COLO668 (cell line): ENCODE data around the gene FBN1.

ENCODE experiments used
- DNase-seq: peaks from one replicate; lab custom pipeline; 2025; ENCODE audit not compliant: unreplicated experiment; lab: John Stamatoyannopoulos, UW

Gene FBN1

GRCh38 chr15:48475600-48476395 lies 169.7 kb downstream of the FBN1 start:
- DNase-seq, result no peak

GRCh38 chr15:48473667-48474066 lies 171.8 kb downstream of the FBN1 start:
- DNase-seq, result no peak

GRCh38 chr15:48472756-48473155 lies 172.8 kb downstream of the FBN1 start:
- DNase-seq, result no peak

- DNase-seq, result no peak
Observed at GRCh38 chr15:48471073-48471472, 174.4 kb downstream of the FBN1 start.

GRCh38 chr15:48470096-48470495 lies 175.4 kb downstream of the FBN1 start:
- no peak for DNase-seq

- DNase-seq, result no peak
Observed at GRCh38 chr15:48469681-48470080, 175.8 kb downstream of the FBN1 start.

GRCh38 chr15:48469271-48469670 lies 176.2 kb downstream of the FBN1 start:
- DNase-seq, result no peak

GRCh38 chr15:48467801-48468200 lies 177.7 kb downstream of the FBN1 start:
- no peak for DNase-seq

- no peak for DNase-seq
Observed at GRCh38 chr15:48466820-48467219, 178.7 kb downstream of the FBN1 start.

GRCh38 chr15:48466079-48466478 lies 179.4 kb downstream of the FBN1 start:
- DNase-seq, result no peak

- DNase-seq, result no peak
Observed at GRCh38 chr15:48465410-48465809, 180.1 kb downstream of the FBN1 start.

GRCh38 chr15:48463366-48463880 lies 182.1 kb downstream of the FBN1 start:
- DNase-seq, result no peak

GRCh38 chr15:48462688-48463087 lies 182.8 kb downstream of the FBN1 start:
- DNase-seq, result no peak

GRCh38 chr15:48459571-48460442 lies 185.7 kb downstream of the FBN1 start:
- no peak for DNase-seq

- DNase-seq, result no peak
Observed at GRCh38 chr15:48458876-48459275, 186.6 kb downstream of the FBN1 start.

GRCh38 chr15:48456134-48456533 lies 189.4 kb downstream of the FBN1 start:
- no peak for DNase-seq

GRCh38 chr15:48451736-48452135 lies 193.8 kb downstream of the FBN1 start:
- DNase-seq, result no peak

GRCh38 chr15:48451241-48451640 lies 194.3 kb downstream of the FBN1 start:
- DNase-seq, result no peak

GRCh38 chr15:48449734-48450133 lies 195.8 kb downstream of the FBN1 start:
- no peak for DNase-seq

GRCh38 chr15:48447657-48448056 lies 197.9 kb downstream of the FBN1 start:
- no peak for DNase-seq

- DNase-seq, result no peak
Observed at GRCh38 chr15:48447058-48447457, 198.5 kb downstream of the FBN1 start.

- DNase-seq, result no peak
Observed at GRCh38 chr15:48442011-48442410, 203.5 kb downstream of the FBN1 start.
